Amygdala (tissue), 56 donors: ENCODE measurements around the gene HDGFL2.

Experiments
- DNase-seq, 56 donors: peaks; one replicate each; lab custom pipeline; 2025; lab: John Stamatoyannopoulos, UW

HDGFL2 gene

DNA sequence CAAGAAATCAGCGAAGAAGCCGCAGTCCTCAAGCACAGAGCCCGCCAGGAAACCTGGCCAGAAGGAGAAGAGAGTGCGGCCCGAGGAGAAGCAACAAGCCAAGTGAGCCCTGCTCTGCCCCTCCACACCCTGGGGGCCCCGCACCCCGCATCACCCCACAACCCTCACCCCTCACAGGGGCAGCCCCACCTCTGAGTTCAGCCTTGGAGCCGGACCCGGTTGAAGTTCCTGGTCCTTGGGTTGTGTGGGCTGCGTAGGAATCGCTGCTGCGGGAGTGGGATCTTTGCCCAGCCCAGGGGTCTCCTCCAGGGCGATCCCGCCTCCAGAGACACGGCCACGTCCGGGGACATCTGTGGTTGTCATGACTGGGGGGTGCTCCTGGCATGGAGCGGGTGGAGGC is 24.2 kb downstream of the HDGFL2 start:
- DNase-seq = no peak

DNA sequence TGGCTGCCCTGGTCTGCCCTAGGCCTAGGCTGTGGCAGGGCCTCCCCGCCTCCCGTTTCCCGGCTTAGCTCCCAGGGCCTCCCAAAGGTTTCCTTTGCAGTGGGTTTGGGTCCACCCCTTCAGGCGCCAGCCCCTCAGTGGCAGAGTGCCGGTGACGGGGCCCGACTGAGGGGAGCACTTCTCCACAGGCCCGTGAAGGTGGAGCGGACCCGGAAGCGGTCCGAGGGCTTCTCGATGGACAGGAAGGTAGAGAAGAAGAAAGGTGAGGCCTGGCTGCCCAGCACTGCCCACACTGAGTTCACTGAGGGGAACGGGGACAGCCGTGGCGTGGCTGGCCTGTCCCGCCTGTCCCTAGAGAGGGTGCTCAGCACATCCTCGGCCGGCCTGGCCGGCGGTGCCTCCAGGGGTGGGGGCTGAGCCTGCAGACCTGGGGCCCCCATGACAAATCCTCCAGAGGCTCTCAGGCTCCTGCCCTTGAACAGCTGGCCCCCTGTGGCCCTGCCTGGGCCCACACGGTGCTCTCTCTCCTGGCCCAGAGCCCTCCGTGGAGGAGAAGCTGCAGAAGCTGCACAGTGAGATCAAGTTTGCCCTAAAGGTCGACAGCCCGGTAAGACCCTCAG is 25.8 kb downstream of the HDGFL2 start:
- DNase-seq = no peak

DNA sequence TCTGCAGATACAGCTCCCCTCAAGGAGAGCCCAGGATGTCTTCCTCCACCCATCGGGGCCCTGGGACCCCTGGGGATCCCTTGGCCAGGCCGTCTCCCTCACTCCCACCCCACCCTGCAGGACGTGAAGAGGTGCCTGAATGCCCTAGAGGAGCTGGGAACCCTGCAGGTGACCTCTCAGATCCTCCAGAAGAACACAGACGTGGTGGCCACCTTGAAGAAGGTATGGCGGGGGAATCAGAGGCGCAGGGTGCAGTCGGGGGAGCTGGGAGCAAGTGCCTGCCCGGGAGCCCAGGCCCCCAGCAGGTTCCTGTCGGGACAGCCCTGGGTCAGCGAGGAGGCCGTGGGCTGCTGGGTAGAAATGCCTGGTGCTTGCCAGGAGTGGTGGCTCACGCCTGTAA is 26.6 kb downstream of the HDGFL2 start:
- no peak for DNase-seq

DNA sequence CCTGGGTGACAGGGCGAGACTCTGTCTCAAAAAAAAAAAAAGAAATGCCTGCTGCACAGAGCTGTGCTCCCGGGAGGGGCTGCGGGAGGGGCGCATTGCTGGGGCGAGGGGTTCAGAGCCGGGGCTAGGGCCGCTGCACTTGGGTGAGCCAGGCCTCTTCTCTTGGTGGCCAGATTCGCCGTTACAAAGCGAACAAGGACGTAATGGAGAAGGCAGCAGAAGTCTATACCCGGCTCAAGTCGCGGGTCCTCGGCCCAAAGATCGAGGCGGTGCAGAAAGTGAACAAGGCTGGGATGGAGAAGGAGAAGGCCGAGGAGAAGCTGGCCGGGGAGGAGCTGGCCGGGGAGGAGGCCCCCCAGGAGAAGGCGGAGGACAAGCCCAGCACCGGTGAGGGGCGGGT is 27.2 kb downstream of the HDGFL2 start:
- no peak for DNase-seq

DNA sequence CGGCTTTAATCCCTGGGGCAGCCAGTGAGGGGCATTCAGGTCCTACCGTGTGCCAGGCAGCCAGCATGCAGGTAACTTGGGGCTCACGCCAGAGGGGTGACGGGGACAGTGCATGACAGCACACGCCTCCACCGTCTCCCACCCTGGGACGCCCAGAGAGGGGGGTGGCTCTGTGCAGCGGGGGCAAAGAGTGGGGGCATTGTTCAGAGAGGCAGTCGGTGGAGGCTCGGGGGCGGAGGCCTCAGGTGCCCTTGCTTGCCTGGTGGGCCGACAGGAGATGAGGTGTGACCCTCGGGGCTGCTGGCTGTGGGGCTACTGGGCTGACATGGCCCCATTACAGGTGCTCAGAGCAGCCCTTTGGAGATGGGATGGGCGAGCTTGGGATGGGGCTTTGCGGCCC is 27.8 kb downstream of the HDGFL2 start:
- DNase-seq = no peak

DNA sequence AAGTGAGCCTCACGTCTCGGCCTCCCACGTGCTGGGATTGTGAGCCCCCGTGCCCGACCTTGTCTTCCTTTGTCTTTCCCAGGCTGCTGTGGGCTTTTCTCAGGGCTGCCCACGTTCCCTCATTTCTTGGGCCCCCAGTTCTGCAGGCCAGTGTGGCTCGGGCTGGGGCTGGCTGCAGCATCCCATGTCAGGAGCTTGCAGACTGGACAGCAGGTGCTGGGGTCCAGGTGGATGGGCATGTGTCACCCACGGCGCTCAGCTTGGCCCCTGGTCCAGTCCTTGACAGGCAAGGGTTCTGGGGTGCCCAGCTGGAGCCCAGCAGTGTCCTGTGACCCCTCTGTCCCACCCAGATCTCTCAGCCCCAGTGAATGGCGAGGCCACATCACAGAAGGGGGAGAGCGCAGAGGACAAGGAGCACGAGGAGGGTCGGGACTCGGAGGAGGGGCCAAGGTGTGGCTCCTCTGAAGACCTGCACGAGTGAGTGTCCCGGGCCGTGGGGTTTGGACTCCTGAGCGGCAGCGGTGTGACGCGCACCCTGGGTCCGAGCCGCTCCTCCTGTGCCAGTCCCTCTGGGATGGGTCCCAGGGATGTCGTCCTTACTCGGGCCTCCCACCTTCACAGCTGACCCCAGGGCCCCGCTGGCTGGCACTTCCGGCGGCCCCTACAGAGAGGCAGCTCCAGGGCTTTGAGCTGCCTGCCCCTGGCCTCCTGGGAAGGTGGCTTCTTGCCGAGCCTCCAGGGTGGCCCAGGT is 28.9 kb downstream of the HDGFL2 start:
- DNase-seq = no peak

DNA sequence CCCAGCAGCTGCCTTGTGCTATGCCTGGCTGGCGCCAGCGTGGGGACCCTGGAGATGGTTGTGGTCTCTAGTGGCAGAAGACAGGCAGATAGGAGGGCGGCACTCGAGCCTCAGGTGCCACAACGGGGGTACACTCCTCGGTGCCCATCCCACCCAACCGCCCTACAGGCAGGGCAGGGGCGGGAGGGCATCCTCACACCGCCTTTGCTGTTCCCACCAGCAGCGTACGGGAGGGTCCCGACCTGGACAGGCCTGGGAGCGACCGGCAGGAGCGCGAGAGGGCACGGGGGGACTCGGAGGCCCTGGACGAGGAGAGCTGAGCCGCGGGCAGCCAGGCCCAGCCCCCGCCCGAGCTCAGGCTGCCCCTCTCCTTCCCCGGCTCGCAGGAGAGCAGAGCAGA is 29.6 kb downstream of the HDGFL2 start:
- no peak for DNase-seq

DNA sequence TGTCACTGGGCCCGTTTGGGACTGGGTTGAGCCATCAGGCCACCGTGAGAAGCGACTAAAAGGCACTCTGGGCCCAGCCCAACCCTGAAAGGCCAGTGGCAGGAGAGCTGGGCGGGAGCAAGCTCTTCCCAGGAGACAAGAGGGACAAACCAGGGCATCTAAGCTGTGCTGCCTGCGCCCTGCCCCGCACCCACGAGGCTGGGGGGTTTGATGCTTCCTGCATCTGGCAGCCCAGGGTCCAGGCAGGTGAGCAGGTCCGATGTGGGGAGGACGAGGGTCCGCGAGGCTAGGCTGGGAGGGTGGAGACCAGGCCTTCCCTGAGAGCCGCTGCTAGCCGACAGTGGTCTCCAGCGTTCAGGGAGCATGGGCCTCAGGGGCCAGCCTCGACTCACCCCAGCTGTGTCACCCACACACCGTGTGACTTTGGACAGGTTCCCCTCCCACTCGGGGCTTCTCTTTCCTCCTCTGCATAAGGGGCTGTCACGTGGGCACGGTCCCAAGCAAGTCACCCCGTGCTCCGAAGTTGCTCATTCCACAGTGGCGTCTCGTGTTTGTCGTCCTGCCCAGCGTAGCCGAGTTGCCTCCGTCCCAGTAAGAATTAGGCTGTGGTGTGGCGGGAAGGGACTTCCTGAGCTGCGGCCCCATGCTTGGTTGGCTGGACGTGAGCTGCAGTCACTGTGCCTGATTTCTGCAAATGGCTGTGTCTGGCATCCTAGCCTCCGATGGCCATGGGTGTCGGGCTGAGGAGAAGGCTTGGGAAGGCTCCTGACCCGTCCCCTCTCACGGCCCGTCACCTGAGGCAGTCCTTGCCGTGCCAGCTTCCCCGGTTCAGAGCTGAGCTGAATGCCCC is 30.4 kb downstream of the HDGFL2 start:
- no peak for DNase-seq

DNA sequence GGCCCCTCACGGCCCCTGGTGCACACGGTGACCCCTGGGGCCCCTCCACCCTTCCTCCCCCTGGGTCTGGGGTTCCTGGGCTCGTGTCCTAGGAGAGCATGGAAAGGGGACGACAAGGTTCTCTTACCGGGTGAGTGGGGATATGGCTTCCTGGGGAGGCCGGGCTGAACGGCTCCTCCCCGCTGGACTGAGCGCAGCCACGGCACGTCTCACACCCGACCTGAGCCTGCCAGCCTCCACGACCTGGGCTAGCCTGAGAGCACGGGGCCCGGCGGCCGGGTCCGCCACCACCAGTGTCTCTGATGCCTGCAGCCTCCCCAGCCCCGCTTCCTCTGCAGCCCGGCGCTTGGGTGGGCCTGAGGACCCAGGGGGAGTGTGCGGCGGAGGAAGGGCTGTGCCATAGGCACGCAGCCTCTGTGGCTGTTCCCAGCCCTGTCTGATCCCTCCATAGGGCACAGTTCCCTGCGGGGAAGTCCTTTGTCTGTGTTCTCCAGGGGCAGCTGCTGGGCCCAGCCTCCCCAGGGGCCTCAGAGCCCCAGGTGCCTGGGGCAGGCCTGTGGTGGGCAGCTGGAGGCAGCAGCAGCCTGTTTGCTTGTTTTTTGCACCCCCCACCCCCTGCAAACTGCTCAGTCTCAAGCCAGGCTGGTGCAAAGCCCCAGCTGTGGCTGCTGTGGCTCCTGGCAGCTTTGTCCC is 31.2 kb downstream of the HDGFL2 start:
- DNase-seq = no peak

DNA sequence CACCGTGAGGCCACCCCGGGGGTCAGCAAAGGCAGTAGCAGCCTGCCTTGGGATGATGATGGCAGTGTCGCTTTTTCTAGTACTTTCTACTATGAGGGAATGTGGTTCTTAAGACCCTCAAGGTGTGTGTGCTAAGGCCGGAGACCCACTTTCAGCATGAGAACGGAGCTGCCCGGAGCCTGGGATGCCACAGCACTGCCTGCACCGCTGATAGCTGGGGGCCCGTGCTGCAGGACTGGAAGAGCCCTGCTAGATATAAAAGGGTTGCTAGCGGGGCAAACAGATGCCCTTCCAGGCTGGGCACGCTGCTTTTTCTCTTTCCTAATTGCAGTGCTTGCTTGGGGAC is 31.7 kb downstream of the HDGFL2 start:
- no peak for DNase-seq

DNA sequence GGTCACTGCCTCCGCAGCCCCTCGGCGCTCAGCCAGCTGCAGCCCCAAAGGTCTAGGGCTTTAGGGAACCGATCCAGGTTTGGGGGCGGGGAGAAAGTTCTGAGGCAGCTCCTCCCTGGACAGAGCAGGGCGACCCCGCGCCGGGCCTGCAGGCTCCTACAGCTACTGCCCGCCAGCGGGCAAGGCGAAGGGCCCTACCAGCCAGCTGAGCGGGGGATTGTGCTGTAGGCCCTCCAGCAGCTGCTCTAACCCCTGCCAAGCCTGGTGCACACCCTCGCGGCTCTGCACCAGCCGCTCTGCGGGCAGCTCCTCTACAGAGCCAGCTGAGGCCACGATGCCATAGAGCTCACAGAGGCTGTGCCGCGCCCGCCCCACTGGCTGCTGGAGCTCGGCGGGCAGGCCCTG is 32.2 kb downstream of the HDGFL2 start:
- peak in 35 of 56 donors; percentile 6 to 79 (median 38) for DNase-seq

DNA sequence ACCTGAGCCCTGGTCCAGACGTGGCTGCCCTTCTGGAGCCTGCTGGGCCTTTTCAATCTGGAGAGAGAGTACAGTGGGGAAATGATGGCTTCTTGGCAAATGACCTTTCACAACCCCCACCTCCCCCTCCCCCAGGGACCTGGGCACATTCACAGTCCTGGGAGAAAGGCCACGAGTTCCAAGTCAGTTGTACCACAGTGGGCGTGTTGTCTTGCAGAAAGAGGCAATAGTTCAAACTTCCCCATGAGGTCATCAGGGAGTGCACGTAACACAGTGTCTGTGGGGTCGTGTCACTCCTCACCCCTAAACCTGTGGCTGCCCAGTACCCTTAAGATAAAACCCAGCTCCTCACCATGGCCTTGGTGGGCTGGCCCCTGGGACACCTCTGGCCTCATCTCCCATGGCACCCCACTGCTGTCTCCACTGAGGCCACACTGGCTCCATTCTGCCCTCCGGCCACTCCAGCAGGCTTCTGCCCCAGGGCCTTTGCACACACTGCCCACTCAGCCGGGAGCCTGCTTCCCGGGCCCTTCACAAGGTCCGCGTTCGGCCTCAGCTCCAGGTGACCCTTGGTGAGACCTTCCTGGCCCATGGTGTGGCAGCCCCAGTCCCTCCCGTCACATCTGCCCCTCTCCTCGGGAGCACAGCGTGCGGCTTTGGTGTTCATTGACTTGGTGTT is 32.9 kb downstream of the HDGFL2 start:
- no peak for DNase-seq

DNA sequence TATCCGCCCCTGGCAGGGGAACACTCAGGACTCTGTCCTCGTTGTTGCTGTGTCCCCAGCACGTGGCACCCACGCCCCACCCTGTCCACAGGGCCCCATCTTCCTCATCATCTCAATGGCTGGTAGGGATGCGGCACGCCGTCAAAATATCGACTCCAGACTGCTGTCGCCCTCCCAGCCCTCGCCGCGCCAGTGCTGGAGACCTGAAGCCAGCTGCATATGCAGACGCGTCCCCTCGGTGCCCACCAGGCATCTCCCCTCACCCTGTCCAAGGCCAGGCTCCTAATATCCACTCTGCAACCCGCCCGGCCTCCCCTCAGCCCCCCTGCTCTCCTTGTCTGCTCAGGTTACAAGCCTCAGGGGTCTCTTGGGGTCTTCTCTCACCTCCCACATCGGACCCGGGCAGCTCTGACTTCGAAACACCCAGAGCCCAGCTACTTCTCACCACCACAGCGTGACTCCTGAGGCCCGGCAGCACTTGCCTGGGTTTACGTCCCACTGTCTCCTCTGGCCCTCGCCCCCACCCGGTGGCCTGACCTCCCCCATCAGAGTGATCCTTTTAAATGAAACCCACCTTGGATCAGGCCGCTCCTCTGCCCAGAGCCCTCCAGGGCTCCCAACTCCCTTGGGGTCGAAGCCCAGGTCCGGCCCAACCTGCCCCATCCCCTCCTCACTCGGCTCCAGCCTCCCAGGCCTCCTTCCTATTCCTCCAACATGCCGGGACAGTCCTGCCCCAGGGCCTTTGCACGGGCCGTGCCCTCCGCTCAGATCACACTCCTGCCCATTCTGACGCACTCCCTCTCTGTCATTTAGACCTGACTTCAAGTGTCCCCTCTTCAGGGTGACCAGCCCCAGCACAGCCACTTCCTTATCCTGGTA is 33.7 kb downstream of the HDGFL2 start:
- DNase-seq = no peak

DNA sequence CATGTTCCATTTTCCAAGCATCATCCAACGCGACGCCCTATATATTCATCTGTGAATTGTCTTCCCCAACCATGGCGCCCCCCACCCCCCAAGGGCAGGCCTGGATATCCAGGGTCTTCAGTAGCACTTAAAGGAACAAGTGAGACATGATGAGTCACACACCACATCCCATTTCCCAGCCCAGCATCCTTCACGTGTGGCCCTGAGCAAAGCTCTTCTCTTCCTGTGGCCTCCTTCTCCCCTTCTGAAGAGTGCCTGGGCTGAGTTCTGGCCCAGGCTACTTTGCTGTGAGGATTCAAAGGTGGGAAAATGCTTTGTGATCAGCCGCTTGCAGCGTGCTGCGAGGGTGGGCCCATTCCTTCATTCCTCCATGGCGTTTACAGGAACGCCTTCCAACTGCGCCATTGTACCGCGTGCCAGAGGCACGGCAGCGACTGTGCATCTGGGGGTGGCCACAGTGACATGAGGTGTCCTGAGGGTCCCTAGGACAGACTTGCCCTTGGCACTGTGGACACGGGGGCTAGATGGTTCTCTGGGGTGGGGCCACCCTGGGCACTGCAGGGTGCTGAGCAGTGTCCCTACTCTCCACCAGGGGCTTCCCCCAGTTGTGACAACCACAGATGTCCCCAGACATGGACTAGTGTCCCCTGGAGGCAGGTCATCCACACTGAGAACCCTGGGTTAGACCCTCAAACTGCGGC is 34.5 kb downstream of the HDGFL2 start:
- DNase-seq = no peak

DNA sequence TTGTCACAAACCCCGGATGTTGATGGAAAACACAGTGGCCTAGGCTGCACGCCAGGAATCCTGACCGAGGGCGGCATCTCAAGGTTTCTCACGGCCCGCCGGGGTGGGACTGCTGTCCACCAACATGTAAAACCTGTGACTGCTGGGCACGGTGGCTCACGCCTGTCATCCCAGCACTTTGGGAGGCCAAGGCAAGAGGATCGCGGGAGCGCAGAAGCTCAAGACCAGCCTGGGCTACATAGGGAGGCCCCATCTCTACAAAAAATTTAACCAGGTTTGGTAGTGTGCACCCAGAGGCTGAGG is 35.0 kb downstream of the HDGFL2 start:
- DNase-seq = no peak

DNA sequence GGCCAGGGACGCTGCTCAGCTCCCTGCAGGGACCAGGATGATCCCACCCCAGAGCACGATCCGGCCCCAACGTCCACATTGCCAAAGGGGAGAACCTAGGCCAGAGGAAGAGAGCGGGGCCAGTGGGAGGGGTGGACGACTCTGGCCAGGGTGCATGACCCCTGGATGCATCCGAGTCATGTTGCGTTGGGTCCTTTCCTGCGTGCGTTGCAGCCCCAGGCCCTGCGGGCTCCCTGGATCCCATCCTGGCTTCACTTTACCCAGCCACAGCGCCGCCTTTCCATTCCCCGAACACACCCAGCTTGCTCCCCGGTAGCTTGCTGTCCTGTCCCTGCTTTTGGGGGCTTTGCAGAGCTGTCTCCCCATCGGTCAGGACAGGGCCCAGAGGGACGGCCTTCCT is 35.7 kb downstream of the HDGFL2 start:
- DNase-seq = no peak

DNA sequence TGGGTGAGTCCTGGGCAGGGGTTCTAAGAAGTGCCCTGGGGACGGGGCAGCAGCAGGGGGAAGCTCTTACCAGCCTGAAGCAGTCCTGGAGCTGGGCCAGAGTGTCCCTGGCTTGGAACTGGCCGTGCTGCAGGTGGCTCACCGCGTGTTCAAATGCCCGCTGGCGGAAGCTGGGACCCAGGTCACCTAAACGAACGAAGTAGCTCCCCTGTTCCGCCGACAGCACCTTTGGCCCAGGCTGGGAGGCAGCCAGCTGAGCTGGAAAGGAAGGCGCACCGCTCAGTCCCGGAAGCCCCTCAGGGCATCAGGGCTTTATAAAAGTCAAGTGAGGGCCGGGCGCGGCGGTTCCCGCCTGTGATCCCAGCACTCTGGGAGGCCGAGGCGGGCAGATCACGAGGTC is 36.6 kb downstream of the HDGFL2 start:
- DNase-seq = no peak

DNA sequence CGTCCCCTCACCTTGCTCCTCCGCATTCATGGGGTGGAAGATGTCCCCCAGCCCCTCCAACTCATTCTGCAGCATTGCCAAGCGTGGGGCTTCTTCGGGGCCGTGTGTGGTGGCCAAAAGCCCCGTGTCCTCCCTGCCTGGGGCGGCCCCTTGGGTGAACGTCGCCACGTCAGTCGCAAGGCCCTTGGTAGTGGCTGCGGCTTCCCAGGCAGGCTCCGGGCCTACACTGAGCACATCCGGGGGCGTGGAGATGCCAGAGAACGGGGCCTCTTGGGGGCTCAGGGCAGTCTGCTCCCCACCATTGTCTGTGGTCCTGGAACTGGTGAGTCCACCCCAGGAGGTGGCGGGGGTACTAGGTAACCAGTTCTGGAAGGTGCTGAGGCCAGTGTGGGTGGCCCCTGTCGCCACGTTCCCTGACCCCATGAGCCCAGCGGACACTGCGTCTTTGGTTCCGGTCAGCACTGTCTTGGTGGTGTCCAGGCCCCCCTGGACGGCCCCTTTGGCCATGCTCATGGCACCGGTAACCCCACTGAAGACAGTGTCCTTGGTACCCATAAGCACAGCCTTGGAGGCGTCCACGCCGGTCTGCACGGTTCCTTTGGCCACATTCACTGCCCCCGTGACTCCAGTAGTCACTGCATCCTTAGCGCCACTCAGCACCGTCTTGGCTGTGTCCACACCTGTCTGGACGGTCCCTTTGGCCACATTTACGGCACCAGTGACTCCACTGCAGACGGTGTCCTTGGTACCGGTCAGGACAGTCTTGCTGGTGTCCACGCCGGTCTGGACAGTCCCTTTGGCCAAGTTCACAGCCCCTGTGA is 38.5 kb downstream of the HDGFL2 start:
- DNase-seq = no peak
